PC-3 (cell line): Measurements from ENCODE around the gene GPANK1.

Experiments
- EZH2 ChIP-seq: fragments of 300-600 bp; sonication (generic); IDR thresholded peaks from one replicate; pipeline ENCODE4 v1.6.1; 2017; ENCODE audit warnings: antibody characterized with exemption, mild to moderate bottlenecking, low read length; ENCODE audit not compliant: unreplicated experiment
- EZH2phosphoT487 ChIP-seq: fragments of 300-600 bp; sonication (generic); IDR thresholded peaks from 2 replicates; pipeline ENCODE4 v1.6.1; 2018; ENCODE audit warnings: mild to moderate bottlenecking, antibody characterized with exemption, low read length, borderline replicate concordance
- TF ChIP-seq, protein P1 (sequence below): fragments of 300-600 bp; sonication (generic); conservative IDR thresholded peaks from 2 replicates; pipeline ENCODE4 v1.5.1; 2017; ENCODE audit warnings: antibody characterized with exemption, low read depth, mild to moderate bottlenecking, low read length

DNA sequence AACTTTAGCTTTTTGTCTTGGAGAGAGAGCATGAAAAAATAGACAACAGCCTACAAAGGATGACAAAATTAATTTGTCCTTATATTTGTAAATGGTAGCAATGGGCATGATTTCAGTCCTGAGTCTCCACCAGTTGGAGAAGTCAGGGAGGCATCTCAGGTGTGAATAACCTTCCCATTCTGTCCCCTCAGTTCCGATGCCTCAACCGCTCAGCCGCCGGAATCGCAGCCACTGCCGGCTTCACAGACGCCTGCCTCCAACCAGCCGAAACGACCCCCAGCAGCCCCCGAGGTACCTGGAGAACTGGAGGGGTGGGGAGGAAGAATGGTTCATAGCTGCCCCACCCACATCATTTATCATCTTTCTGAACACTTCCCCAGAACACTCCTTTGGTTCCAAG is 40.7 kb downstream of the GPANK1 start:
- TF ChIP-seq, protein P1, sequence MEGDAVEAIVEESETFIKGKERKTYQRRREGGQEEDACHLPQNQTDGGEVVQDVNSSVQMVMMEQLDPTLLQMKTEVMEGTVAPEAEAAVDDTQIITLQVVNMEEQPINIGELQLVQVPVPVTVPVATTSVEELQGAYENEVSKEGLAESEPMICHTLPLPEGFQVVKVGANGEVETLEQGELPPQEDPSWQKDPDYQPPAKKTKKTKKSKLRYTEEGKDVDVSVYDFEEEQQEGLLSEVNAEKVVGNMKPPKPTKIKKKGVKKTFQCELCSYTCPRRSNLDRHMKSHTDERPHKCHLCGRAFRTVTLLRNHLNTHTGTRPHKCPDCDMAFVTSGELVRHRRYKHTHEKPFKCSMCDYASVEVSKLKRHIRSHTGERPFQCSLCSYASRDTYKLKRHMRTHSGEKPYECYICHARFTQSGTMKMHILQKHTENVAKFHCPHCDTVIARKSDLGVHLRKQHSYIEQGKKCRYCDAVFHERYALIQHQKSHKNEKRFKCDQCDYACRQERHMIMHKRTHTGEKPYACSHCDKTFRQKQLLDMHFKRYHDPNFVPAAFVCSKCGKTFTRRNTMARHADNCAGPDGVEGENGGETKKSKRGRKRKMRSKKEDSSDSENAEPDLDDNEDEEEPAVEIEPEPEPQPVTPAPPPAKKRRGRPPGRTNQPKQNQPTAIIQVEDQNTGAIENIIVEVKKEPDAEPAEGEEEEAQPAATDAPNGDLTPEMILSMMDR = no peak
- TF ChIP-seq EZH2 (no peak), EZH2phosphoT487 (no peak)
